Tibial nerve (tissue), 4 donors: ENCODE results near the gene NEK2. TPM values are rescaled to one million over a fixed set of nuclear protein-coding genes. Genes with fewer than 3 reads are reported as not detected.
"Not testable (repeated sequence)": the region's sequence is repeated elsewhere in the genome, so short reads cannot be mapped to it uniquely, and the experiment has no call there.

Experiments used
- DNase-seq, 2 donors: peaks; one replicate each; pipeline ENCODE4 v3.0.0-alpha.2; 2019; ENCODE audit warnings: low spot score in 2 of 2
- H3K27ac ChIP-seq, 4 donors: fragments of 200-600 bp; sonication (generic) in 3 of 4; one replicate each; pipeline ENCODE4 v1.5.1; 2017 to 2019; ENCODE audit warnings: mild to moderate bottlenecking in 1 of 4
- H3K27me3 ChIP-seq, 2 donors: fragments of 200-600 bp; sonication (generic) in 1 of 2; one replicate each; pipeline versions ENCODE4 v1.5.1 to v1.6.0; 2017 to 2019
- H3K36me3 ChIP-seq, 3 donors: fragments of 200-600 bp; sonication (generic); one replicate each; pipeline ENCODE4 v1.5.1; 2018 to 2019
- H3K4me1 ChIP-seq, 4 donors: fragments of 200-600 bp; sonication (generic) in 3 of 4; one replicate each; pipeline ENCODE4 v1.5.1; 2017 to 2019
- H3K4me3 ChIP-seq, 4 donors: fragments of 200-600 bp; sonication (generic) in 3 of 4; one replicate each; pipeline ENCODE4 v1.5.1; 2017 to 2019; ENCODE audit warnings: mild to moderate bottlenecking in 1 of 4, moderate library complexity in 1 of 4
- H3K9me3 ChIP-seq, 4 donors: fragments of 200-600 bp; sonication (generic) in 3 of 4; one replicate each; pipeline ENCODE4 v1.5.1; 2017 to 2019
- EP300 ChIP-seq, 2 donors: sonication (generic); formaldehyde crosslinking; IDR thresholded peaks; one replicate each; pipeline ENCODE4 v1.6.1; 2017; ENCODE audit warnings: antibody characterized with exemption in 2 of 2, mild to moderate bottlenecking in 1 of 2
- POLR2A ChIP-seq, 2 donors: fragments of 450-650 bp; IDR thresholded peaks; one replicate each; pipeline ENCODE4 v1.6.1; 2017; ENCODE audit warnings: antibody characterized with exemption in 2 of 2, mild to moderate bottlenecking in 2 of 2, moderate library complexity in 2 of 2
- WGBS, 2 donors: methylation state at CpG; one replicate each; pipeline ENCODE4 v1.1.5; 2018; 5-methylcytosine and 5-hydroxymethylcytosine counted together
- total RNA-seq, 4 donors: library from RNA; depleted of rRNA; stranded (reverse); fragments of >200 nt; gene quantifications; one replicate each; pipeline ENCODE4 v1.1.0, GENCODE V29; 2016
- TF ChIP-seq, protein P1 (sequence below), 5 experiments: fragments of 200-600 bp in 3 of 5; fragments of 450-650 bp in 2 of 5; sonication (generic) in 3 of 5; IDR thresholded peaks; one replicate each; pipeline ENCODE4 v1.5.1; 2016 to 2019; ENCODE audit warnings: antibody characterized with exemption in 5 of 5, mild to moderate bottlenecking in 3 of 5, moderate library complexity in 2 of 5

The NEK2 gene
- total RNA-seq, 4 donors from 2014 or later = 1.8 to 2.0 TPM; not detected in 2

DNA sequence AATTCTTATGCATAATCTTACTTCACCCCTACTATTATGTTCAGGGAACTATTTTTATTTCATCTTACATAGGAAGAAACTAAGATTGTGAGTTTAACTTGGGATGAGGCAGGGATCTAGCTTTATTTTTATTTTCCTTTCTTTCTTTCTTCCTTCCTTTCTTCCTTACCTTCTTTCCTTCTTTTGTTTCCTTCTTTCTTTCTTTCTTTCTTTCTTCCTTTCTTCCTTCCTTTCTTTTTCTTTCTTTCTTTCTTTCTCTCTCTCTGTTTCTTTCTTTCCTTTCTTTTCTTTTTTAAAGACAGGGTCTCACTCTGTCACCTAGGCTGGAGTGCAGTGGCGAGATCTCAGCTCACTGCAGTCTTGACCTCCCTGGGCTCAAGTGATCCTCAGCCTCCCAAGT lies 28.9 kb downstream of the NEK2 start:
- WGBS, 2 donors = 86% methylated on average over 1 of the region's 1 CpG
- Histone ChIP-seq H3K27me3 (no peaks in the 10 kb centered on the region), H3K4me1 (peaks cover 0 to 6% (median 6%) of the 10 kb centered on the region in 4 donors), H3K36me3 (no peaks in the 10 kb centered on the region), H3K9me3 (no peaks in the 10 kb centered on the region), H3K4me3 (no peak overlapping the region), H3K27ac (no peak overlapping the region)
- DNase-seq = no peak
- TF ChIP-seq, protein P1, sequence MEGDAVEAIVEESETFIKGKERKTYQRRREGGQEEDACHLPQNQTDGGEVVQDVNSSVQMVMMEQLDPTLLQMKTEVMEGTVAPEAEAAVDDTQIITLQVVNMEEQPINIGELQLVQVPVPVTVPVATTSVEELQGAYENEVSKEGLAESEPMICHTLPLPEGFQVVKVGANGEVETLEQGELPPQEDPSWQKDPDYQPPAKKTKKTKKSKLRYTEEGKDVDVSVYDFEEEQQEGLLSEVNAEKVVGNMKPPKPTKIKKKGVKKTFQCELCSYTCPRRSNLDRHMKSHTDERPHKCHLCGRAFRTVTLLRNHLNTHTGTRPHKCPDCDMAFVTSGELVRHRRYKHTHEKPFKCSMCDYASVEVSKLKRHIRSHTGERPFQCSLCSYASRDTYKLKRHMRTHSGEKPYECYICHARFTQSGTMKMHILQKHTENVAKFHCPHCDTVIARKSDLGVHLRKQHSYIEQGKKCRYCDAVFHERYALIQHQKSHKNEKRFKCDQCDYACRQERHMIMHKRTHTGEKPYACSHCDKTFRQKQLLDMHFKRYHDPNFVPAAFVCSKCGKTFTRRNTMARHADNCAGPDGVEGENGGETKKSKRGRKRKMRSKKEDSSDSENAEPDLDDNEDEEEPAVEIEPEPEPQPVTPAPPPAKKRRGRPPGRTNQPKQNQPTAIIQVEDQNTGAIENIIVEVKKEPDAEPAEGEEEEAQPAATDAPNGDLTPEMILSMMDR (IDR thresholded peaks at IDR 0.05) = no peak
- TF ChIP-seq EP300 (IDR thresholded peaks at IDR 0.05) (no peak), POLR2A (IDR thresholded peaks at IDR 0.05) (no peak)

DNA sequence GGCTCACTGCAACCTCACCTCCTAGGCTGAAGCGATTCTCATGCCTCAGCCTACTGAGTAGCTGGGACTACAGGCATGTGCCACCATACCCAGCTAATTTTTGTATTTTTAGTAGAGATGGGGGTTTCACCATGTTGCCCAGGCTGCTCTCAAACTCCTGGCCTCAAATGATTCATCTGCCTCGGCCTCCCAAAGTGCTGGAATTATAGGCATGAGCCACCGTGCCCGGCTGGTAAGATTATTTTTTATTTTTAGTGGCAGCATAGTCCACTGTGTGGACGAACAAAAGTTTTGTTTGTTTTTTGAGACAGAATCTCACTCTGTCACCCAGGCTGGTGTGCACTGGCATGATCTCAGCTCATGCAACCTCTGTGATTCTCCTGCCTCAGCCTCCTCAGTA lies 29.8 kb downstream of the NEK2 start:
- H3K4me3 ChIP-seq, H3K9me3 ChIP-seq, H3K4me1 ChIP-seq, DNase-seq, H3K36me3 ChIP-seq, H3K27ac ChIP-seq, H3K27me3 ChIP-seq: not testable (repeated sequence)
- WGBS, 2 donors = 57 to 74% methylated on average over 5 of the region's 5 CpGs

DNA sequence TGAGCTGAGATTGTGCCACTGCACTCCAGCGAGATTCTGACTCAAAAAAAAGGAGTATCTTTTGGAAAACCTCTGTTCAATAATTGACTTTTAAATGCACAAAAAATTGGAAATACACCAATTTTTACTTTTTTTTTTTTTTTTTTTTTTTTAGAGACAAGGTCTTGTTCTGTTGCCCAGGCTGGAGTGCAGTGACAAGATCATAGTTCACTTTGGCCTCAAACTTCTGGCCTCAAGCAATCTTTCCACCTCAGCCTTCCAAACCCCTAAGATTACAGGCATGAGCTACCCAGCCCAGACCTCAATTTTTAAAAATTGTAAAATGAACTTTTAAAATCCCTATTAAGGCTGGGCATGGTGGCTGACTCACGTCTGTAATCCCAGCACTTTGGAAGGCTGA lies 30.8 kb downstream of the NEK2 start:
- TF ChIP-seq EP300 (IDR thresholded peaks at IDR 0.05) = no peak
- TF ChIP-seq POLR2A (IDR thresholded peaks at IDR 0.05) = no peak
- TF ChIP-seq, protein P1 (IDR thresholded peaks at IDR 0.05) = no peak

DNA sequence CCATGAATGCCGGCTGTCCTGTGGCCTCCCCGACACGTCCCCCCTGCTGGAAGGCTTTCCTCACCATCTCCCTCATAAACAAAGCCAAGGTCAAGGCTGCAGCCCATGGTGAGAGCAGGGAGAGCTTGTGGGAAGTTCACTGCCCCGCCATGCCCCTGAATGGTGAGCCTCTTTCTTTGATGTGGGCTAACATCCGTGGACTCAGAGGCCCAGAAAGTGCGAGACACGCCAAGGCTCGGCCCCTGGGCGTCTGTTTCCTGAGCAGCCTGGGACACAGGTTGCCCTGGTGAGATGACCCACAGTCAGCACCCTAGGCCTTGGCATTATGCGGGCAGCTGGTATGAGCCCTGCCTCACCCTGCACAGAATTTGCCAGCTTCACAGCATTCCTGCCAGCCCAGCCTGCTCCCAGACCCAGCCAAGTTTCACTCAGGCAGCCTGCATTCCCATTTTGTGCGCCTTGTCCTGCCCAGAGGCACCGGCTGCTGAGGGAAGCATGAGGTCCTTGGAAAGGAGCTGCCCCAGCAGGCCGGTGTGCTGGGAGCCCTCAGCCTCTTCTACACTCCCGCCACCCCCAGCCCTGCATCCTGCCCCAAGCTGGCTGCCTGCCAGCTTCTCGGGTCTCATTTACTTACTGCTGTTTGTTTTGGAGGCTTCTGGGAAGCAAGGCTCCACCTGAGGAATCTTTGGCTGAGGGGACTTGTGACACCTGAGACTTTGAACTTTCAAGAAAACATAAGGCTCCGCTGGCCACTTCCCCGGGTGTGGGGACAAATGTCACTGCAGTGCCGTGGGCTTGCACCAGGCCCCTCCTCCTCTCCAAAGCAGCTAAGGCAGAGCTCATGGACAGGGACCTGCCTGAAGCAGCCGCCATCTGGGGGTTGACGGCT lies 31.9 kb downstream of the NEK2 start:
- H3K27ac ChIP-seq = peak overlapping the region in 1 of 4 donors; percentile 49
- no peak overlapping the region for H3K4me3 ChIP-seq
- TF ChIP-seq, protein P1 (IDR thresholded peaks at IDR 0.05) = no peak
- TF ChIP-seq EP300 (IDR thresholded peaks at IDR 0.05) (no peak), POLR2A (IDR thresholded peaks at IDR 0.05) (no peak)
- no peaks in the 10 kb centered on the region for H3K9me3 ChIP-seq
- no peak for DNase-seq
- 43% methylated on average over 20 of the region's 20 CpGs for WGBS, 2 donors
- H3K36me3 ChIP-seq = no peaks in the 10 kb centered on the region
- H3K27me3 ChIP-seq = no peaks in the 10 kb centered on the region
- peaks cover 0 to 6% (median 6%) of the 10 kb centered on the region in 4 donors for H3K4me1 ChIP-seq

More for the DNA sequence above, 30.8 kb downstream of the NEK2 start:
- 81 to 83% methylated on average over 2 of the region's 2 CpGs for WGBS, 2 donors
- Histone ChIP-seq H3K9me3 (no peaks in the 10 kb centered on the region), H3K27ac (no peak overlapping the region), H3K27me3 (no peaks in the 10 kb centered on the region), H3K4me1 (peaks cover 0 to 6% (median 6%) of the 10 kb centered on the region in 4 donors), H3K4me3 (no peak overlapping the region), H3K36me3 (no peaks in the 10 kb centered on the region)
- DNase-seq = no peak

DNA sequence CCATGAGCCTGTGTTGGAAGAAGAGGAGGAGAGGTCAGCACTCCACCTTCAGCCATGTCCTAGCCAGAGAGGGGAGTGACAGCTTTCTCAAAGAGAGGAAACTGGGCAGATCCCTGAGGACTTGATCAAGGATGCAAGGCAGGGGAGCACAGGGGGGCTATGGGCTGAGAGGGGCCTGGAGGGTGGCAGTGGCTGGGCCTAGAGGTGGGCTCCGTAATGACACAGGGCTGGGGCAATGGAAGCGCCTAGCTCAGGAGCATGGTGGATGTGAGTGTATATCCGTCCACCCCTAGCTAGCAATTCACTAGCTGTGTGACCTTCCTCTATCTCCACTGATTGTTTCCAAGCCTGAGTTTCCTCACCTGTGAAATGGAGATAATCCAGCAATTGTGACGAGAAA lies 32.6 kb downstream of the NEK2 start:
- WGBS, 2 donors = 95% methylated on average over 4 of the region's 4 CpGs

More for the DNA sequence above, 32.6 kb downstream of the NEK2 start:
- no peaks in the 10 kb centered on the region for H3K27me3 ChIP-seq
- no peak for DNase-seq
- H3K27ac ChIP-seq = no peak overlapping the region
- H3K36me3 ChIP-seq = no peaks in the 10 kb centered on the region
- H3K9me3 ChIP-seq = no peaks in the 10 kb centered on the region
- peaks cover 0 to 6% (median 6%) of the 10 kb centered on the region in 4 donors for H3K4me1 ChIP-seq
- H3K4me3 ChIP-seq = no peak overlapping the region
- TF ChIP-seq EP300 (IDR thresholded peaks at IDR 0.05) (no peak), POLR2A (IDR thresholded peaks at IDR 0.05) (no peak)
- TF ChIP-seq, protein P1 (IDR thresholded peaks at IDR 0.05) = no peak
